GM19328 (cell line): ENCODE data around the gene PDZD7.
"Not testable (repeated sequence)": the region's sequence is repeated elsewhere in the genome, so short reads cannot be mapped to it uniquely, and the experiment has no call there.

Experiments
- ATAC-seq: cut with Tn5 transposase; IDR thresholded peaks from one replicate; pipeline ENCODE4 v1.9.1; 2021; ENCODE audit warnings: mild to moderate bottlenecking, moderate library complexity; ENCODE audit not compliant: unreplicated experiment

Gene PDZD7

GRCh38 chr10:101041252-101041761 lies 10.4 kb upstream of the PDZD7 start:
- peak; percentile 56 for ATAC-seq

GRCh38 chr10:101040851-101041250 lies 9.9 kb upstream of the PDZD7 start:
- no peak for ATAC-seq

DNA sequence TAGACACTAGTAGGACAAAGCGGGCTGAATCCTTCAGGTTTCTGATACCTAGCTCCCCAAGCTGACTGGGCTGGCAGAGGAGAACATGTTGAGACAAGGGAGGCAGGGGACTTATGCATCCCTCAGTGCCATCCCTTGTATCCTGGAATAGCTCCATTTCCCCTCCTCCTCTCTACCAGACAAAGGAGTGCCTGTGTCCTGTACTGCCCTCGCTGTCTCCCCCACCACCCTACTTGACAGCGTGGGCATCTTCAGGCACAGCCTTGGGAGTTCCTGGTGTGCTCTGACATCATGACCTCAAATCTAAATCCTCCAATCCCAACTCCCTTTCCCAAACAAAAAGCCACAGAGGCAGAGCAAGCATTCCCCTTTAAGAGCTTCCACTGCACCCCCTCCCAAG lies 9.1 kb upstream of the PDZD7 start:
- no peak for ATAC-seq

- ATAC-seq = no peak
Measured at GRCh38 chr10:101038484-101038883, 7.6 kb upstream of the PDZD7 start.

GRCh38 chr10:101036726-101037125 lies 5.8 kb upstream of the PDZD7 start:
- no peak for ATAC-seq

DNA sequence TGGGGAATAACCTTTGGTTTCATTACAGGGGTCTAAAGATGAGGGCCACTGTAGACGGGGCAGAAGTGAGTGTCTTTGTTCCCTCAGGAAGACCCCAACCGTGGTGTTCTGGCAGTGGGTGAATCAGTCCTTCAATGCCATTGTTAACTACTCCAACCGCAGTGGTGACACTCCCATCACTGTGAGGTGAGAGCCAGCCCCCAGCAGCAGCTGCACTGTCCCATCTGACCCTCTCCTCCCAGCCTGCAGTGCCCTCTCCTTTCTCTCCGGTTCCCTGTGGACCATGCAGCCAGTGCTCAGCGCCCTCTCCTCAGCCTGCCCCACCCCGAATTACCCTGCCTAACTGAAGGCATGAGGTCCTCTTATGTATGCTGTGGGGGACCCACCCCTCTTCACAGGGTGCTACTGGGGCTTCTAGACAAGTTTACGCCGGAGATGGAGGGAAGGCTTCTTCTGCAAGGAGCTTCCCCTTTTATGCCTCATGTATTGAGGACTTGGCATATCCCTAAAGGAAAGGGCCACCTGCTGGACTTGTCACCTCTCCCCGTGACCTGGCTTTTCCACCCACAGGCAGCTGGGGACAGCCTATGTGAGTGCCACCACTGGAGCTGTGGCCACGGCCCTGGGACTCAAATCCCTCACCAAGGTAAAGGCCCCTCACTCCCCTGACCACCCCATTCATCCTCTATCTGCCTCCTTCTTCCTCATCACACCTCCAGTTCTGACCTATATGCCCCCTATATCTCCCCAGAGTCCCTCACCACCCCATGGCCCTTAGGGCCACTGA lies 5.2 kb upstream of the PDZD7 start:
- ATAC-seq = no peak

DNA sequence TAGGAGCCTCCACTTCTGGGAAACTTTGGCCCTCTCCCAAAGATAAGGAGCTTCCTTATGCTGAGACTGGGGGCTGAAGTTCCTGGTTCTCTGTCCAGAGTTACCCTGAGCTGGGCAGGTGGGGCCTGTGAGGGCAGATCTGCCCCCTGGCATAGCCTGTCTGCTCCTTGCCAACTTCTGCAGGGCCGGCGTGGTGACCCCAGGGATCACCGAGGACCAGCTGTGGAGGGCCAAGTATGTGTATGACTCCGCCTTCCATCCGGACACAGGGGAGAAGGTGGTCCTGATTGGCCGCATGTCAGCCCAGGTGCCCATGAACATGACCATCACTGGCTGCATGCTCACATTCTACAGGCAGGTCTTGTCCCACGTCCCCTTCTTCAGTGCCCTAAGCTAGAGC lies 4.4 kb upstream of the PDZD7 start:
- no peak for ATAC-seq

DNA sequence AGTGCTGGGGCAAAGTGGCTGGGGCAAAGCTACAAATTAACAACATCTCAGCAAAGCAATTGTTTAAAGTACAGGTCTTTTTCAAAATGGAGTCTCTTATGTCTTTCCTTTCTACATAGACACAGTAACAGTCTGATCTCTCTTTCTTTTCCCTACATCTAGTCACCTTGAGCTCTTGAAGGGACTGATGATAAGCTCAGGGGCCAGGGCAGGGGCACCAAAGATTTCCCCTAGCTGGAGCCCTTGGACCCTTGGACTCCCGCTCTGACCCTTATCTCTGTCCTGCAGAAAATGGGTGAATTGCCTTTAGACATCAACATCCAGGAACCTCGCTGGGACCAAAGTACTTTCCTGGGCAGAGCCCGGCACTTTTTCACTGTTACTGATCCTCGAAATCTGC lies 3.5 kb upstream of the PDZD7 start:
- not testable (repeated sequence) for ATAC-seq

DNA sequence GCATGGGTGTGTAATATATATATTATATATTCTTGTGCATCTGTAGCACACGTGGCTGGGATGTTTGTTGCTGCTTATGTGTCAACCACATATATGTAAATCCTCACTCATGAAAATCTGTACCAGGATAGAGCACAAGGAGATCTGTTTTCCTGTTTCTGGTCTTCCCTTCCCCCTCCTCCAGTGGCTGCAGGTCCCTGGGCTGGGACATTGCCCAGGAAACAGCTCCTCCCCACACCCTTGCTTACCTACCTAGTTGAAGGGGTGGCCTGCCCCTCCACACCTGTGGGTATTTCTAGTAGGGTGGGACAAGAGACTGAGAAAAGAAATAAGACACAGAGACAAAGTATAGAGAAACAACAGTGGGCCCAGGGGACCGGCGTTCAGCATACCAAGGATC lies 2.3 kb upstream of the PDZD7 start:
- no peak for ATAC-seq

GRCh38 chr10:101032637-101033224 lies 1.8 kb upstream of the PDZD7 start:
- no peak for ATAC-seq

DNA sequence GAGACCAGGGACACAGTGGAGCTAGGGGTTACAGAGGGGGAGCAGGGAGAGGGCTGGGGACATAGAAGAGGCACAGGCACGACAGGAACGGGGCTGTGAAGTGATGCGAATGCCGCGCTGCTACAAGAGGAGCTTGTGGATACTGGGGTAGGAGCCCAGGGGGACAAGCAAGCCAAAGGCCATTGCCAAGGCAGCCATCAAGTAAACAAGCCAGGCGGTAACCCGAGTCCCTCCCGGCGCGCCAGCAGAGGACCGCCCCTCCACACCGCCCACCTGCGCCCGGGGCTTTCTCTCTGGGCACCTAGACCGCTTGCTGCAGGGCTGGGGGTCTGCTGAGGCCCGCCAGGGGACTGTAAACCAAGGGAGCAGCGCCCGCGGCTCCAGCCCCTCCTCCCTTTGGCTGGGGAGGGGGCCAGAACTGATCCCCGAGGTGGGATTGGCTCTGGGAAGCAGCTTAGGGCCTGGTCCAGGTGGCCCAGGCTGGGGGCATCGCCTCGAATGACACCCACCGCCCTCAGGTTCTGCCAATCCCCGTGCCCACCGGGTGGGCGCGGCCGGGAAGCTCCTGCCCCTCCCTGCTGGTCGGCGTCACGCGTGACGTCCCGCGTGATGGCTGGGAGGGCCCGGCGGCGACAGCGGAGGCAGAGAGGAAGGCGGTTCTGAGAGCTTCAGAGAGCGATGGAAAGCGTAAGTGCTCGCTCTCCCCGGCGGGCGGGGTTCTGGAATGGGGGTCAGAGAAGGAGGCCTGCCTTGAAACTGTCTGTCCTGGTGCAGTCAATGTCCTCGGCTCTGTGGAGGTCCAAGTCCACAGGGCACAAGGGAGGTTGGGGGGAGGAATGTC lies 1.1 kb upstream of the PDZD7 start:
- ATAC-seq = no peak

DNA sequence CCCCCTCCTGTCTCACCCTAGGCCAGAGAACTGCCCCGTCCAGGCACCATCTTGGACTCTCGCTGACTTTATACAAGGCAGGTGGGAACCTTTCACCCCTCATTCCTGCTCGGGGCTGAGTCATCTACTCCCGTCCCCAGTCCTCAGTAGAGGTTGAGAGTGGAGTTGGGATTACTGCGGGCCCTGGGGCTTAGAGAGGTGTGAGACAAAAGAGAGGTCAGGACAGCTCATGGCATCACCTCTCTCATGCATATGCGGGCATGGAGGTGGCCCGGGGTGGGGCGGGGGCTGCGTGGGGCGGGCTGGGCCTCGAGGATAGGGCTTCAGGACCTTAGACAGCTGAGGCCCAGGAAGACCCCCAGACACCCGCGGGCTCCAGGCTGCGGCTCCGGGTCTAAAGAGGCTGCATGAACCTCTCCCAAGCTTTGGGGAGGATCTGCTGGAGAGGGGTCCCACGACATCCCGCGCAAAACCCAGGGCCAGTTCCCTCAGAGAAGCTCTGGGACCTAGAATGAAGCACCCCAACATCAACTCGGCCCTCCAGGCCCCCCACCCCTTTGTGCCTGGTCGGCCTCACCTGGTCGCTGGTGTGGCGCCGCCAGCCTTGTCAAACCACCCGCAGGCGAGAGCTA lies 317 bp downstream of the PDZD7 start:
- ATAC-seq = no peak

GRCh38 chr10:101029520-101030295 lies 1.2 kb downstream of the PDZD7 start:
- no peak for ATAC-seq

DNA sequence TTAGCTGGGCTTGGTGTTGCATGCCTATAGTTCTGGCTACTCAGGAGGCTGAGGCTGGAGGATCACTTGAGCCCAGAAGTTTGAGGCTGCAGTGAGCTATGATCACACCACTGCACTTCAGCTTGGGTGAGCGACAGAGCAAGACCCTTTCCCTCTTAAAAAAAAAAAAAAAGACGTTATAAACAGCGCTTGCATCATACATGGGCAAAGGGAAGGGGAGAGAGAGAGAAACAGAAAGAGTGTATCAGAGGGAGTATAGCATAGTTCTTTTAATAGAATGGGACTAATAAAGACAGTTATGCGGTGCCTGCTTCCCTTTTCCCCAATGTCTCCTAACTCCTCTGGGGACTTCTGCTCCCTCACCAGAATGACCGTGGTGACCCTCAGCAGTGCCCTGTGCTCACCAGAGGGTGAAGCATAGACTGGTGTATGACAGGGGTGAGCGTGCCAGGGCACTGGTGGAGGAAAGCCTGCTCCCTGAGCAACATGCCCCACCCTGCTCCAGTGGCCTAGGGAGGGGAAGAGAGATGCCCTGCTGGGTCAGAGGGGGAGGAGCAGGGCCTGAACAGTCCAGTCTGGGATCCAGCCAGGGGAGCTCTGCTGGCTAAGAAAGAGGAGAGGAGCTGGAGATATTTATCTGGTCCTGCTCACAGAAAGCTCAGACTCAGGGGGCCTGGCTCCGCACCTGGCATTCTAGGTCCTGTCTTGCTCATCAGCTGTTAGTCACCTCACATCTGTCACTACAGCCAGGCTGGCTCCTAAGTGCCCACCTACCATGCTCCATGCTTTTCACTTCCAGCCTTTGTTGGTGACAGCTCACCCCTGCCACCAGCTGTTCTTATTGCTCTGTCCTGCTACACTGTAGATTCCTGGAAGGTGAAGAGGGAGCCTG lies 2.2 kb downstream of the PDZD7 start:
- ATAC-seq = no peak

- ATAC-seq = no peak
Measured at GRCh38 chr10:101027106-101027720, 3.7 kb downstream of the PDZD7 start.

GRCh38 chr10:101022967-101023705 lies 7.8 kb downstream of the PDZD7 start:
- no peak for ATAC-seq

GRCh38 chr10:101021692-101022251 lies 9.2 kb downstream of the PDZD7 start:
- ATAC-seq = no peak

GRCh38 chr10:101021239-101021638 lies 9.7 kb downstream of the PDZD7 start:
- no peak for ATAC-seq
